H1 (cell line): ENCODE data around the gene FAM114A2. TPM values are rescaled to one million over a fixed set of nuclear protein-coding genes. Genes with fewer than 3 reads are reported as not detected.
A peak's percentile ranks its signal among the peaks of the same experiment; 100 is the strongest.

Experiments used
- CHD7 ChIP-seq: fragments of 300-600 bp; sonication (generic); IDR thresholded peaks from 2 replicates; pipeline ENCODE4 v1.7.1; 2012; ENCODE audit warnings: low read length, moderate library complexity, mild to moderate bottlenecking, inconsistent platforms; ENCODE audit not compliant: insufficient replicate concordance
- EGR1 ChIP-seq: IDR thresholded peaks from 2 replicates; pipeline ENCODE4 v1.6.1; 2011; ENCODE audit warnings: low read depth, low read length, borderline replicate concordance
- HDAC2 ChIP-seq, 2 experiments: fragments of 300-600 bp in 1 of 2; sonication (generic) in 1 of 2; IDR thresholded peaks; 2 replicates each; pipeline ENCODE4 v1.6.1; 2011 to 2012; ENCODE audit warnings: low read depth in 2 of 2, low read length in 2 of 2, mild to moderate bottlenecking in 2 of 2, moderate library complexity in 2 of 2, borderline replicate concordance in 1 of 2, inconsistent platforms in 1 of 2
- TBP ChIP-seq: IDR thresholded peaks from 2 replicates; pipeline ENCODE4 v1.6.1; 2011; ENCODE audit warnings: low read depth, low read length, improper control_type of control experiment
- polyA plus RNA-seq, 7 experiments: library from polyadenylated mRNA; depleted of rRNA in 3 of 7; stranded (reverse) in 5 of 7; unstranded in 2 of 7; fragments of >200 nt in 5 of 7; fragments of 200-250 nt in 2 of 7; gene quantifications; 1 replicate in 5 of 7; 2 replicates in 1 of 7; 4 replicates in 1 of 7; pipeline versions ENCODE4 v1.2.1 to v1.2.3, GENCODE V29; 2011 to 2013; ENCODE audit warnings: missing spikeins in 2 of 7, mixed read lengths in 2 of 7
- total RNA-seq: library from RNA; stranded (reverse); fragmentation: NEBNext Ultra II Directional; extraction: Animal tissue kit (Norgen Biotek cat#: 25700); gene quantifications from 2 replicates; pipeline ENCODE4 v1.2.1, GENCODE V29; 2021
- TF ChIP-seq, protein P1 (sequence below): IDR thresholded peaks from 2 replicates; pipeline ENCODE4 v1.6.1; 2012; ENCODE audit warnings: inconsistent platforms

The FAM114A2 gene
- total and polyA plus RNA-seq, 2 of the 8 experiments (the other 6 are each of a cell fraction or from before 2014, with no cell fraction given): 3.8 to 9.2 TPM

DNA sequence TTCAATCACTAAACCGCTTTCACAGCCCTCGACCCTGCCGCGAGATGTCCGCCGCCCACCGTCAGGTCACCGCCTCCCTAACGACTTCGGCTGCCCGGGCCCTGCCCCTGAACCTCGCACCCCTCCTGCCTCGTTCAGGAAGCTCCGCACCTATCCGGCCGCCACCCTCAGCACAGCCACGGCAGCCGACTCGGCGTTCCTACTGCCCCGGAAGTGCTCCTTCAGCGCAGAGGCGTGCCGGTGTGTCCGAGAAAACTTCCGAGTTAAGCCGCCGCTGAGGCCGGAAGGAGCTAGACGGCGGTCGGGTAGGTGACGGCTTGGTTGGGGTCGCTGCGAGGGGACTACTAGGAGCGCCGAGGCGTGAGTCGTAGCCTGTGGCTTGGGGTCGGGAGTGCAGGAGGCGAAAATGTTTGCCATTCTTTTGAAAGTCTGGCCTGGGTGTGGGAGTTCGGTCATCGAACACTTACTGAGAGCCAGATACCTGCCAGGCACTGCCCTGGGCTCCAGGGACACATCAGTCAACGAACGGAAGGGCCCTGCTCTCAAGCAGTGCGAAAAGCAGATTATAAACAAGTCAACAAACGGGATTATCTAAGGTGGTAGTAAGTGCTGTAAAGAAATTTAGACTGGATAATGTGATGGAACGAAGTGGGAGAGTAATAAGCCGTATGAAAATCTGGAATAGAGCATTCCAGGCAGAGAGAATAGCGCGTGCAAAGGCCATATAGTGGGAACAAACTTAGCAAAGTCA lies at the start of gene FAM114A2, which contains the start of gene MFAP3 (continued):
- TF ChIP-seq CHD7 (no peak), HDAC2 (IDR thresholded peaks at IDR 0.05; ENCODE audit: borderline replicate concordance in 1 of 2, low read depth in 2 of 2, low read length in 2 of 2) (0 out of 4 replicates have a peak, but pooled peaks of 1 of the 2 experiments have one; percentile 71), TBP (peak; percentile 82), EGR1 (peak; percentile 59; the same call in 1 of the 2 replicates)
- TF ChIP-seq, protein P1, sequence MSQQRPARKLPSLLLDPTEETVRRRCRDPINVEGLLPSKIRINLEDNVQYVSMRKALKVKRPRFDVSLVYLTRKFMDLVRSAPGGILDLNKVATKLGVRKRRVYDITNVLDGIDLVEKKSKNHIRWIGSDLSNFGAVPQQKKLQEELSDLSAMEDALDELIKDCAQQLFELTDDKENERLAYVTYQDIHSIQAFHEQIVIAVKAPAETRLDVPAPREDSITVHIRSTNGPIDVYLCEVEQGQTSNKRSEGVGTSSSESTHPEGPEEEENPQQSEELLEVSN: peak; percentile 72
